Fibroblast of pulmonary artery (primary cell): ENCODE measurements around the gene SREBF1.

Experiments
- DNase-seq: peaks from one replicate; pipeline ENCODE4 v3.0.0-alpha.2; 2010; ENCODE audit warnings: low read depth
- H3K4me3 ChIP-seq: replicated peaks from 2 replicates; pipeline ENCODE4 v1.5.1; 2011; ENCODE audit warnings: low read depth, mild to moderate bottlenecking, control low read depth, low read length, moderate library complexity
- CTCF ChIP-seq: IDR thresholded peaks from 2 replicates; pipeline ENCODE4 v1.5.1; 2011; ENCODE audit warnings: mild to moderate bottlenecking, control low read depth, low read length, inconsistent platforms; ENCODE audit errors: missing control alignments

SREBF1 gene

DNA sequence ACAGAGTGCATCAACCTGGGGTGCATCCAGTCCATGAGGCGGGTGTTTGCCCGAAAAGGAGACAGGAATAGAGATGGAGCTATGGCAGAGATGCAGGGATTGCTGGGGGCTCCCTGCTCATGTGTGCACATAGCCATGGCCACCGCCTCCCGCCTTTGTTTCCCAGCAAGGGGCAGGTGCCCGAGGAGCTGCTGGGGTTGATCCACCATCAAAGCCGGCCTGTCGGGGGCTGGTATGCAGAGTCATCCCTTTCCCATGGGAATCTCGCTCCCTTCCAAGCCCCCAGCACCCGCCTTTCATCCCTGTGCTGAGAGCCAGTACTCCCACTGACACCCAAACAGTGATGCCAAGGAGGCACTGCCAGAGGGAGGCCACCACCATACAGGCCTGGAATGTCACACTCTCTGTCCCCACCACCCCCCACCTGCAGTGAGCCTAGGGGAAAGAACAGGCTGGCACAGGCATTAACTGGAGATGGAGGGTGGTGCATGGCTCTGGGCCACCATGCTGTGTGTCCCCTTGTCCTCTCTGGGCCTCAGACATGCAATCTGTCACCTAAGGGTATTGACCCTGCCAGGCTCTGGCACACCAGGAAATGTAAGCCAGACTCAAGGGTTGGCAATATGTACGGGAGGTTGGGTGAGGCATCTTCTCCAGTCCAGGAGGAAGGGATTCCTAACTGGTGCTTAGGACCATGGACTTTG lies 65.1 kb downstream of the SREBF1 start:
- no peak overlapping the region for H3K4me3 ChIP-seq
- TF ChIP-seq CTCF, result no peak
- DNase-seq, result no peak

DNA sequence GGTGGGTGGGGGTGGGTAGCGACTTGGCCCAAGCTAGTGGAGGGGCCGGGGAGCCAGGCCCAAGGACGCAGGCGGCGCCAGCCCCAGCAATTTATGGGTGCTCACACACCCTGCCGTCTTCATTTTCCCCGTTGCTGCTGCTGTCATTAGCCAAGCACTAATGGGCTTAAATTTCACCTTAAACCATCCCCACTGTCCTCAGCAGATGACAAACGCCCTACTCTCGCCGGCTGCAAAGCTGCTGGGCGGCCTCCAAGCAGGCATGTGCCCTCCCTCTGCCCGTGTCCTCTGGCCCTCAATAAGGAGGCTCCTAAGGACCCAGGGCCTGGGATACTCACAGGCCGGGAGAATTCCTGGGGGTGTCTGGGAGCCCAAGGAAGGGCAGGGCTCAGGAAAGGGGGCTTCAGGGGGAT lies 66.1 kb downstream of the SREBF1 start:
- DNase-seq, result no peak
- TF ChIP-seq CTCF, result no peak
- no peak overlapping the region for H3K4me3 ChIP-seq

GRCh38 chr17:17769869-17770631 lies 66.7 kb downstream of the SREBF1 start:
- DNase-seq, result no peak
- H3K4me3 ChIP-seq, result no peak overlapping the region
- TF ChIP-seq CTCF, result no peak

DNA sequence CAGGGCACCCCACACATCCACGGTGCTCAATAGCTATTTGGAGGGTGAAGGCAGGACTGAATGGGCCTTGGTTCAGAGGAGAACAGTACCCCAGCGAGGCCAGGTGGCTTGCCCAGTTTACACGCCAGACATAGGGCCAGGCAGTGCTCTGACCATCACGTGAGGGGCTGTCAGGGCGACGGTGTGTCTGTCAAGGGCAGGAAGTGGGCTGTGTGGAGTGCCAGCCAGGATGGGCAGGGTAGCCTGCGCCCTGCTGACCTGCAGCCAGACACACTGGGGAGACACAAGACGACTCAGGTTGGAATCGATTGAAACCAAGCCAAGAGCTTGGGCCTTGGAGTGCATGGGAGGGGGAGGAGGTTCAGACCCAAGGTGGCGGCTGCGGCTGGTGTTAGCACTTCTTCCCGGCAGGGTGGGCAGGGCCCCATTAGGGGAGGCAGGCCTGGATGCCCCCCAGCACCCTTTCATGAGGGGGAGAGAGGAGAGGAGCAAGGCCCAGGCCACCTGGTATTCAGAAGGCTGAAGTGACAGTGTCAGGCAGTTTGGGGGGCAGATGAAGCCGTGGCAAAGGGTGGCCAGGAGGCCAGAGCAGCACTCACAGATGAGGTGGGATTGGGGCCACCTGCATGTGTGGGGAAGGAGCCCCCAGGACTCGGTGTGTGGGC lies 68.2 kb downstream of the SREBF1 start:
- no peak for DNase-seq
- TF ChIP-seq CTCF, result no peak
- no peak overlapping the region for H3K4me3 ChIP-seq

- no peak overlapping the region for H3K4me3 ChIP-seq
- no peak for TF ChIP-seq CTCF
- no peak for DNase-seq
Measured at GRCh38 chr17:17767887-17768418, 68.8 kb downstream of the SREBF1 start.

DNA sequence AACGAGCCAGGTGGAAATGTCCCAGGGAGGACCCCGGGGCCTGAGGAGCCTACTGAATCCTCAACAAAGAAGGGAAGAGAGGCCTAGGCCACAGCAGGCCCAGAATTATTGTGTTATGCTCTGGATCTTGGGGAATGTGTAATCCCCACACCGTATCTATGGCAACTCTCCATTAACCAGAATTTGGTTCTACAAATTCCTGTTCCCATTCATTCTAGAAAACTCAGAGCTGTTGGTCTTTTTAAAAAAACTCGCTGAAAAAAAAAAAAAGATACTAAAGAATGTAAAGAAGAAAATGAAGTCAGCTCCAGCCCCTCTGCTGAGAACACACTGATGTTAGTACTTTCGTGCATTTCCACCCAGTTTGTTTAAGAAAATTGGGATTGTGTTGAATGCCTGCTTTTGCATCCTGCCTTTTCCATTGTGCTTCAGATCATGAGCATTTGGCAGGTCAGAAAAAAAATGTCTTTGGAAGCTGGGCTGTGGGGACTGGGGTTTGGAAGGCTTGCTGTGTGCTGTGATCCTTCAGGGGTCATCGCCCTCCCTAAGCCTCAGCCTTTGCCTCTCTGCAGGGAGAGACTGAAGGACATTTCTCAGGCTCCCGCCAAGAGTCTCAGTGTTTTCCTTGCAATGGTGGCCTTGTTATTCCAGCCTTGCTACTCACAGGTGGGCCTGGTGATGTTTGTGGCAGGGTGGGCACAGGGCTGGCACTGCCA lies 69.5 kb downstream of the SREBF1 start:
- TF ChIP-seq CTCF, result no peak
- no peak overlapping the region for H3K4me3 ChIP-seq
- DNase-seq, result no peak
